Kidney (tissue), 14 donors: ENCODE data around the gene CSNK1G2. TPM values are rescaled to one million over a fixed set of nuclear protein-coding genes. Genes with fewer than 3 reads are reported as not detected.
A peak's percentile ranks its signal among the peaks of the same experiment; 100 is the strongest.

Experiments used
- DNase-seq, 5 donors: peaks; one replicate each; pipeline ENCODE4 v3.0.0-alpha.2; 2013 to 2020
- FAIRE-seq: peaks from 2 replicates; lab custom pipeline; 2012; peaks lifted over from hg19 to GRCh38; lab: Jason Lieb, UNC
- H3K27ac ChIP-seq, 2 donors: one replicate each; pipeline ENCODE4 v1.7.0; 2013; ENCODE audit warnings: low read depth in 2 of 2, low read length in 2 of 2, inconsistent platforms in 1 of 2
- H3K27me3 ChIP-seq: one replicate; pipeline ENCODE4 v1.7.1; 2013; ENCODE audit warnings: low read length, inconsistent platforms; ENCODE audit not compliant: control insufficient read depth, insufficient read depth
- H3K36me3 ChIP-seq, 3 donors: one replicate each; pipeline versions ENCODE4 v1.7.0 to v1.7.1; 2013; ENCODE audit warnings: low read length in 3 of 3, control low read depth in 1 of 3, inconsistent platforms in 1 of 3; ENCODE audit not compliant: insufficient read depth in 3 of 3, control insufficient read depth in 2 of 3
- H3K4me1 ChIP-seq, 3 donors: one replicate each; pipeline versions ENCODE4 v1.7.0 to v1.7.1; 2013; ENCODE audit warnings: low read length in 3 of 3, inconsistent platforms in 1 of 3, low read depth in 1 of 3; ENCODE audit not compliant: control insufficient read depth in 2 of 3, insufficient read depth in 2 of 3
- H3K4me3 ChIP-seq, 3 donors: one replicate each; pipeline versions ENCODE4 v1.7.0 to v1.8.1; 2013; ENCODE audit warnings: low read length in 3 of 3, control low read depth in 1 of 3, inconsistent platforms in 1 of 3
- H3K9ac ChIP-seq, 3 donors: one replicate each; pipeline versions ENCODE4 v1.7.0 to v1.7.1; 2013; ENCODE audit warnings: low read length in 3 of 3, control low read depth in 1 of 3, inconsistent platforms in 1 of 3
- H3K9me3 ChIP-seq, 3 donors: one replicate each; pipeline versions ENCODE4 v1.7.0 to v1.7.1; 2013; ENCODE audit warnings: low read length in 3 of 3, control low read depth in 1 of 3, inconsistent platforms in 1 of 3; ENCODE audit not compliant: control insufficient read depth in 2 of 3, insufficient read depth in 1 of 3
- CTCF ChIP-seq: IDR thresholded peaks from 3 replicates; pipeline ENCODE4 v1.5.1; 2012; ENCODE audit warnings: mild to moderate bottlenecking, moderate library complexity, borderline replicate concordance; ENCODE audit not compliant: insufficient read depth; ENCODE audit errors: extremely low read depth
- intact Hi-C: fragments of 100-400 bp; cut with DNase I; formaldehyde crosslinking; loops from one replicate; pipeline ENCODE4 v1.11.1; 2022
- polyA plus RNA-seq: library from polyadenylated mRNA; stranded (reverse); fragments of 350-450 nt; fragmentation: Illumina TruSeq; extraction: RNeasy Lipid Tissue Mini Kit (QIAGEN cat#74804); gene quantifications from one replicate; pipeline ENCODE4 v1.2.3, GENCODE V29; 2014; ENCODE audit warnings: low read depth, low replicate concordance; ENCODE audit not compliant: insufficient read depth
- total RNA-seq: library from RNA; stranded (reverse); fragmentation: NEBNext Ultra II Directional; extraction: Animal tissue kit (Norgen Biotek cat#: 25700); gene quantifications from one replicate; pipeline ENCODE4 v1.2.1, GENCODE V29; 2021
- donor health status: control.
- donor health status: control.
- donor health status: control.
- donor health status: control.
- donor health status: control.
- donor health status: DM: yes; HTN: yes; CAD: no.
- donor health status: Normal renal cell carcinoma (clear cell type).

CSNK1G2 gene
- total and polyA plus RNA-seq, 2 donors from 2014 or later = 33.1 to 66.2 TPM

DNA sequence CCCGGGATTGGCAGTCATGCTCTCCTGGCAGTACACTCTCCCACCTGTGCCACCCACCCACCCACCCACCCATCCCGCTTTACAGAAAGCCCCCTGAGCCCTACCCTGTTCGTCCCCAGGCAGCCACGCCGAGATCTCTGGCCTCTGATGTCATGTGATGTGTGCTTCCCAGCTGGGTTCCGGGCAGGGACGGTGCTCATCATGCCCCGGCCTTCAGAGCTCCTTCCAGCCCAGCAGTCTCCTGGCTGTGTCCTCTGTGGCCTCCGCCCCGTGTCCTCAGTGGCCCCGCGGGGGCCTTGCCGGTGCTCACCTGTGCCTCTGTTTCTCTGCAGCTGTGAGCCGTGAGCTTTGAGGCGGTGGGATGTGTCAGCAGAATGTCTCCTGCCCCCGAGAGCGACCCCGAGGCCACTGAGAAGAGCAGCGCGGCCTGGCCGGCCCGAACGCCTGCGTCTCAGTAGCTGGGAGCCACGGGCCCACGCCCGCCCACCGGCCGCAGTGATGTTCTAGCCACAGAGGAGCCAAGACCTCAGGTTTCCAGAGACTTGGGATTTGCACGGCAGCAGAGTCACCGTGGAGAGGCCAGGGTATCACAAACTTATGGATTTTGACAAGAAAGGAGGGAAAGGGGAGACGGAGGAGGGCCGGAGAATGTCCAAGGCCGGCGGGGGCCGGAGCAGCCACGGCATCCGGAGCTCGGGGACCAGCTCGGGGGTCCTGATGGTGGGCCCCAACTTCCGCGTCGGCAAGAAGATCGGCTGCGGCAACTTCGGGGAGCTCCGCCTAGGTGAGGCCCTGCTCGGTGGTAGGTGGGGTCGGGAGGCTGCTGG, 28.4 kb downstream of the CSNK1G2 start:
- no peak for TF ChIP-seq CTCF
- H3K27me3 ChIP-seq = no peaks in the 10 kb centered on the region
- H3K4me3 ChIP-seq = no peak overlapping the region
- H3K9me3 ChIP-seq = no peaks in the 10 kb centered on the region
- FAIRE-seq (no peak), DNase-seq (peak in 1 of 5 donors; percentile 68)
- H3K4me1 ChIP-seq = no peaks in the 10 kb centered on the region
- H3K36me3 ChIP-seq = no peaks in the 10 kb centered on the region
- H3K9ac ChIP-seq = no peak overlapping the region
- H3K27ac ChIP-seq = no peak overlapping the region
- intact Hi-C loops = no loop called here

GRCh38 chr19:1970003-1970805, 29.2 kb downstream of the CSNK1G2 start:
- DNase-seq (peak in 1 of 5 donors; percentile 61), FAIRE-seq (no peak)
- intact Hi-C loops = no loop called here
- no peak overlapping the region for H3K27ac ChIP-seq
- TF ChIP-seq CTCF = no peak
- H3K9me3 ChIP-seq = no peaks in the 10 kb centered on the region
- H3K9ac ChIP-seq = no peak overlapping the region
- H3K4me3 ChIP-seq = no peak overlapping the region
- H3K36me3 ChIP-seq = peaks cover 0 to 4% (median 2%) of the 10 kb centered on the region in 3 donors
- no peaks in the 10 kb centered on the region for H3K4me1 ChIP-seq
- H3K27me3 ChIP-seq = no peaks in the 10 kb centered on the region

DNA sequence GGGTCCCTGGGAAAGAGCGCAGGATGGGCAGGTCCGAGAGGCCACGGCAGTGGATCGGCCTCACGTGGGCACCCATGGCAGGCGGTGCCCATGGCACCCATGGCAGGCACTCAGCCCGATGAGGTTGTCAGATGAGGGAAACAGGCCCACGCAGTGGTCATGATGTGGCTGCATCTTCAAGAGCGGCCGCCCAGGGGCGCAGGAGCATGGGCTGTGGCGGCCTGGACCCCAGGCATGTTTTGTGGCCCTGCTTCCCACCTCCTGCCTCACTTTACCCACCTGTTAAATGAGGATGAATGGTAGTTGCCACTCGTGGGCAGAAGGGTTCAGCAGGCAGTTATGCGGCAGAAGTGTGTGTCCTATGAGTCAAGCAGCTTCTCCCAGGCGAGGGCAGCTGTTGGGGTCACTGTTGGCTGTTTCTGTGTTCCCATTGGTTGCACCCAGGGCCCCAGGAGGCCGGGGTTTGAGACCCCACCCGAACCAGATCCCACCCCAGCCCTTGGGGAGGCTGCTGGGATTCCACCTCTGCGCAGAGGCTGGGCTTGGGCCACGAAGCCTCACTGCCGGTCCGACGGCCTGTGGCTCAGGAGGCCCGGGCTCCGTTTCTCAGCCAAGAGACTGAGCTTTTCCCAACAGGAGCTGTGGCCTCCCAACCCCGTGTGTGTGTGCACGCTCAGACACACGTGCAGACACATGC, 30.0 kb downstream of the CSNK1G2 start:
- Histone ChIP-seq H3K4me1 (no peaks in the 10 kb centered on the region), H3K4me3 (no peak overlapping the region), H3K27ac (no peak overlapping the region), H3K9ac (no peak overlapping the region), H3K27me3 (no peaks in the 10 kb centered on the region), H3K36me3 (peaks cover 0 to 4% (median 2%) of the 10 kb centered on the region in 3 donors), H3K9me3 (no peaks in the 10 kb centered on the region)
- no peak for TF ChIP-seq CTCF
- no peak for DNase-seq
- intact Hi-C loops = no loop called here
- FAIRE-seq = no peak
